Right ventricle myocardium inferior (tissue), 1 donor: ENCODE results near the gene TMPRSS6. TPM values are rescaled to one million over a fixed set of nuclear protein-coding genes. Genes with fewer than 3 reads are reported as not detected.

Source experiments
- total RNA-seq: library from RNA; stranded (reverse); fragmentation: NEBNext Ultra II Directional; extraction: Animal tissue kit (Norgen Biotek cat#: 25700); gene quantifications from one replicate; pipeline ENCODE4 v1.2.1, GENCODE V29; 2021
- donor health status: DM: no; HTN: yes; CAD: no; lungs with severe emphysema.

Gene TMPRSS6
- total RNA-seq, 1 donor from 2014 or later, result not detected

Other genes with a start within 250 kb of the TMPRSS6 start
- gene NCF4, start 248.7 kb downstream of the TMPRSS6 start, total RNA-seq, result 9.4 TPM
- 3.1 TPM for gene CSF2RB, start 196.1 kb downstream of the TMPRSS6 start, total RNA-seq
- gene TST, start 90.3 kb downstream of the TMPRSS6 start, total RNA-seq, result 54.6 TPM
- 58.4 TPM for gene MPST, start 90.0 kb downstream of the TMPRSS6 start, total RNA-seq
- gene KCTD17, start 58.0 kb downstream of the TMPRSS6 start, total RNA-seq, result 11.2 TPM
- 1.3 TPM for gene IL2RB, start 40.2 kb upstream of the TMPRSS6 start, total RNA-seq
- 1.6 TPM for gene C1QTNF6, start 78.5 kb upstream of the TMPRSS6 start, total RNA-seq
- gene SSTR3, start 102.8 kb upstream of the TMPRSS6 start, total RNA-seq, result not detected
- gene RAC2, start 134.6 kb upstream of the TMPRSS6 start, total RNA-seq, result 6.9 TPM
- gene CYTH4, start 172.8 kb upstream of the TMPRSS6 start, total RNA-seq, result 7.5 TPM